Activated CD4-positive, CD25-positive, alpha-beta regulatory T cell treated with anti-CD3 and anti-CD28 coated beads, Interleukin-2, amount 50 U/mL, for 24 hours (primary cell): ENCODE results near the gene ENTPD1.
"Not testable (repeated sequence)": the region's sequence is repeated elsewhere in the genome, so short reads cannot be mapped to it uniquely, and the experiment has no call there.

Source experiments
- ATAC-seq, 2 donors: fragments of 150-1000 bp; cut with Tn5 transposase; one replicate each; pipeline ENCODE4 v1.10.0; 2021; ENCODE audit warnings: mild to moderate bottlenecking in 1 of 2, moderate library complexity in 1 of 2

Gene ENTPD1

GRCh38 chr10:95756041-95756761, at the start of gene ENTPD1:
ENTPD1 (plus strand) TSS chr10:95756163; CDS start chr10:95756240, 77 bp downstream.
- no peak for ATAC-seq

- no peak for ATAC-seq
Observed at GRCh38 chr10:95706573-95706972, 49.4 kb upstream of the ENTPD1 start.

GRCh38 chr10:95706990-95707389, 49.0 kb upstream of the ENTPD1 start:
- no peak for ATAC-seq

GRCh38 chr10:95711492-95711891, 44.5 kb upstream of the ENTPD1 start:
- ATAC-seq: no peak

GRCh38 chr10:95716466-95716865, 39.5 kb upstream of the ENTPD1 start:
- no peak for ATAC-seq

- ATAC-seq: no peak
Observed at GRCh38 chr10:95716866-95717265, 39.1 kb upstream of the ENTPD1 start.

- not testable (repeated sequence) for ATAC-seq
Observed at GRCh38 chr10:95720745-95721144, 35.2 kb upstream of the ENTPD1 start.

- not testable (repeated sequence) for ATAC-seq
Observed at GRCh38 chr10:95722496-95722895, 33.5 kb upstream of the ENTPD1 start.

GRCh38 chr10:95728526-95728925, 27.4 kb upstream of the ENTPD1 start:
- no peak for ATAC-seq

- no peak for ATAC-seq
Observed at GRCh38 chr10:95729323-95730055, 26.5 kb upstream of the ENTPD1 start.

GRCh38 chr10:95730233-95730632, 25.7 kb upstream of the ENTPD1 start:
- no peak for ATAC-seq

GRCh38 chr10:95732907-95733306, 23.1 kb upstream of the ENTPD1 start:
- not testable (repeated sequence) for ATAC-seq

GRCh38 chr10:95739056-95739455, 16.9 kb upstream of the ENTPD1 start:
- no peak for ATAC-seq

- peak in 1 of 2 donors; percentile 20 for ATAC-seq
Observed at GRCh38 chr10:95741807-95742467, 14.0 kb upstream of the ENTPD1 start.

GRCh38 chr10:95742485-95742884, 13.5 kb upstream of the ENTPD1 start:
- ATAC-seq: no peak

GRCh38 chr10:95742962-95743535, 12.9 kb upstream of the ENTPD1 start:
- ATAC-seq: no peak

- ATAC-seq: no peak
Observed at GRCh38 chr10:95745501-95745900, 10.5 kb upstream of the ENTPD1 start.

- no peak for ATAC-seq
Observed at GRCh38 chr10:95748349-95748748, 7.6 kb upstream of the ENTPD1 start.

- peak in 1 of 2 donors; percentile 26 for ATAC-seq
Observed at GRCh38 chr10:95755511-95756004, 405 bp upstream of the ENTPD1 start.

GRCh38 chr10:95756809-95757684, 1.1 kb downstream of the ENTPD1 start:
- ATAC-seq: no peak

- ATAC-seq: peak; percentile 15 to 55
Observed at GRCh38 chr10:95758351-95759025, 2.5 kb downstream of the ENTPD1 start.
